Measurements from ENCODE around the gene RIPOR3. TPM values are rescaled to one million over a fixed set of nuclear protein-coding genes. Genes with fewer than 3 reads are reported as not detected.
"Not testable (repeated sequence)": the region's sequence is repeated elsewhere in the genome, so short reads cannot be mapped to it uniquely, and the experiment has no call there.

The RIPOR3 gene
- total and polyA plus RNA-seq, 11 donors: 2.4 to 20.7 (median 4.9) TPM

- TF ChIP-seq CTCF (IDR thresholded peaks at IDR 0.05) (no peak), POLR2A (IDR thresholded peaks at IDR 0.05) (no peak)
- no peak for ATAC-seq
- Histone ChIP-seq H3K27ac (no peak overlapping the region), H3K9me3 (no peaks in the 10 kb centered on the region), H3K36me3 (peaks cover 0 to 7% (median 0%) of the 10 kb centered on the region in 9 donors), H3K4me1 (peaks cover 0 to 16% (median 0%) of the 10 kb centered on the region in 12 donors), H3K27me3 (peaks cover 0 to 17% (median 5%) of the 10 kb centered on the region in 9 donors), H3K4me3 (no peak overlapping the region)
- WGBS, 4 donors: 81 to 86% (median 85%) methylated on average over 12 of the region's 12 CpGs
- intact Hi-C loops (cut with DNase I): no loop called here
- no peak for DNase-seq
Measured at GRCh38 chr20:50600281-50600895, 91.0 kb downstream of the RIPOR3 start.

- Histone ChIP-seq H3K27me3 (peaks cover 0 to 17% (median 5%) of the 10 kb centered on the region in 9 donors), H3K4me1 (peaks cover 0 to 26% (median 0%) of the 10 kb centered on the region in 12 donors)
- not testable (repeated sequence) for DNase-seq, H3K9me3 ChIP-seq, H3K27ac ChIP-seq, H3K36me3 ChIP-seq, ATAC-seq, H3K4me3 ChIP-seq
- WGBS, 4 donors: 94 to 99% (median 96%) methylated on average over 5 of the region's 5 CpGs
- intact Hi-C loops (cut with DNase I): loop anchor here in 1 of 10 donors (2.0 kb wide), 1 partner anchor 30 kb away; no protein-coding TSS in a partner anchor
Measured at GRCh38 chr20:50598768-50599167, 92.6 kb downstream of the RIPOR3 start.

GRCh38 chr20:50598074-50598473 is 93.3 kb downstream of the RIPOR3 start:
- Histone ChIP-seq H3K4me1 (peaks cover 0 to 27% (median 4%) of the 10 kb centered on the region in 12 donors), H3K27me3 (peaks cover 0 to 17% (median 5%) of the 10 kb centered on the region in 9 donors), H3K36me3 (peaks cover 0 to 4% (median 0%) of the 10 kb centered on the region in 9 donors), H3K9me3 (no peaks in the 10 kb centered on the region), H3K27ac (no peak overlapping the region), H3K4me3 (no peak overlapping the region)
- TF ChIP-seq POLR2A (IDR thresholded peaks at IDR 0.05): no peak
- TF ChIP-seq CTCF (IDR thresholded peaks at IDR 0.05): no peak
- ATAC-seq (no peak), DNase-seq (no peak)
- WGBS, 4 donors: 75 to 90% (median 81%) methylated on average over 4 to 7 of the region's 7 CpGs
- intact Hi-C loops (cut with DNase I): loop anchor here in 1 of 10 donors (2.0 kb wide), 1 partner anchor 29 kb away; no protein-coding TSS in a partner anchor

- Histone ChIP-seq H3K36me3 (peaks cover 0 to 4% (median 0%) of the 10 kb centered on the region in 9 donors), H3K27ac (no peak overlapping the region), H3K4me3 (no peak overlapping the region), H3K9me3 (no peaks in the 10 kb centered on the region), H3K4me1 (peaks cover 0 to 33% (median 9%) of the 10 kb centered on the region in 12 donors), H3K27me3 (peaks cover 0 to 17% (median 5%) of the 10 kb centered on the region in 9 donors)
- TF ChIP-seq POLR2A (IDR thresholded peaks at IDR 0.05): no peak
- TF ChIP-seq CTCF (IDR thresholded peaks at IDR 0.05): no peak
- no peak for ATAC-seq
- no peak for DNase-seq
- 76 to 84% (median 80%) methylated on average over 15 to 22 of the region's 22 CpGs for WGBS, 4 donors
- intact Hi-C loops (cut with DNase I): no loop called here
Measured at GRCh38 chr20:50597406-50597969, 93.9 kb downstream of the RIPOR3 start.
